BLaER1 treated with 17β-estradiol and CSF1 and Interleukin-3, amounts not matched to agents 10 nM and 100 nM (cell line): ENCODE results near the gene FAM227B.
"Not testable (repeated sequence)": the region's sequence is repeated elsewhere in the genome, so short reads cannot be mapped to it uniquely, and the experiment has no call there.

Experiments used
- H3K27ac ChIP-seq, 11 experiments: shearing (Covaris generic); formaldehyde crosslinking; 2 replicates each; pipeline ENCODE4 v1.8.1; 2022
- H3K27me3 ChIP-seq, 11 experiments: shearing (Covaris generic); formaldehyde crosslinking; 2 replicates each; pipeline ENCODE4 v1.8.1; 2022
- H3K36me3 ChIP-seq, 11 experiments: shearing (Covaris generic); formaldehyde crosslinking; 2 replicates each; pipeline ENCODE4 v1.8.1; 2022
- H3K4me1 ChIP-seq, 10 experiments: shearing (Covaris generic); formaldehyde crosslinking; 2 replicates each; pipeline ENCODE4 v1.8.1; 2022
- H3K4me2 ChIP-seq, 11 experiments: shearing (Covaris generic); formaldehyde crosslinking; 2 replicates each; pipeline ENCODE4 v1.8.1; 2022
- H3K4me3 ChIP-seq, 10 experiments: shearing (Covaris generic); formaldehyde crosslinking; 2 replicates each; pipeline ENCODE4 v1.8.1; 2022
- H3K9ac ChIP-seq, 11 experiments: shearing (Covaris generic); formaldehyde crosslinking; 2 replicates each; pipeline ENCODE4 v1.8.1; 2022
- H3K9me3 ChIP-seq, 11 experiments: shearing (Covaris generic); formaldehyde crosslinking; replicated peaks in 1 of 11; 2 replicates each; pipeline ENCODE4 v1.8.1; 2022
- H4K20me1 ChIP-seq, 11 experiments: shearing (Covaris generic); formaldehyde crosslinking; 2 replicates each; pipeline ENCODE4 v1.8.1; 2022
- Cebpa-rat ChIP-seq, 11 experiments: shearing (Covaris generic); IDR thresholded peaks; 2 replicates each; pipeline ENCODE4 v1.8.1; 2022

FAM227B gene

GRCh38 chr15:49621401-49621811 is 788 bp upstream of the FAM227B start:
- H4K20me1 ChIP-seq, result no peaks in the 10 kb centered on the region
- H3K9me3 ChIP-seq, result peaks cover 32 to 47% (median 37%) of the 10 kb centered on the region in 11 experiments
- no peaks in the 10 kb centered on the region for H3K27me3 ChIP-seq
- H3K36me3 ChIP-seq, result peaks cover 27 to 39% (median 34%) of the 10 kb centered on the region in 11 experiments
- no peak for TF ChIP-seq Cebpa-rat (IDR thresholded peaks at IDR 0.05)
- peak overlapping the region; percentile 88 to 94 (median 92) for H3K27ac ChIP-seq
- peaks cover 12 to 33% (median 21%) of the 10 kb centered on the region in 10 experiments for H3K4me1 ChIP-seq
- H3K9ac ChIP-seq, result peak overlapping the region; percentile 85 to 96 (median 93)
- H3K4me2 ChIP-seq, result peak overlapping the region; percentile 70 to 95 (median 88)
- H3K4me3 ChIP-seq, result peak overlapping the region; percentile 71 to 86 (median 78)

- Histone ChIP-seq H3K4me1 (peaks cover 12 to 33% (median 21%) of the 10 kb centered on the region in 10 experiments), H4K20me1 (no peaks in the 10 kb centered on the region), H3K4me2 (peak overlapping the region; percentile 63 to 83 (median 75)), H3K27ac (peak overlapping the region; percentile 70 to 94 (median 90)), H3K36me3 (peaks cover 15 to 31% (median 25%) of the 10 kb centered on the region in 11 experiments), H3K27me3 (no peaks in the 10 kb centered on the region), H3K9ac (peak overlapping the region; percentile 84 to 95 (median 93)), H3K9me3 (peaks cover 31 to 48% (median 38%) of the 10 kb centered on the region in 11 experiments), H3K4me3 (peak overlapping the region; percentile 71 to 86 (median 78))
- peak in 1 of 11 experiments; percentile 8; a peak in 1 of 22 replicates for TF ChIP-seq Cebpa-rat (IDR thresholded peaks at IDR 0.05)
These were observed 419 bp downstream of the FAM227B start for GRCh38 chr15:49620199-49620598.

GRCh38 chr15:49619226-49619625 is 1.4 kb downstream of the FAM227B start:
- TF ChIP-seq Cebpa-rat (IDR thresholded peaks at IDR 0.05), result no peak
- Histone ChIP-seq H3K4me1 (peaks cover 12 to 33% (median 21%) of the 10 kb centered on the region in 10 experiments), H3K27me3 (no peaks in the 10 kb centered on the region), H4K20me1 (no peaks in the 10 kb centered on the region), H3K36me3 (peaks cover 14 to 31% (median 23%) of the 10 kb centered on the region in 11 experiments; a peak in 21 of 22 replicates), H3K9ac (no peak overlapping the region), H3K4me3 (no peak overlapping the region), H3K4me2 (peak overlapping the region in 7 of 11 experiments; percentile 65 to 83 (median 75); a peak in 14 of 22 replicates), H3K27ac (peak overlapping the region in 5 of 11 experiments; percentile 86 to 94 (median 92); a peak in 5 of 22 replicates), H3K9me3 (peaks cover 32 to 48% (median 38%) of the 10 kb centered on the region in 11 experiments)

GRCh38 chr15:49612240-49612639 is 8.4 kb downstream of the FAM227B start:
- H3K4me3 ChIP-seq, result not testable (repeated sequence)
- H3K9me3 ChIP-seq, result peaks cover 34 to 48% (median 38%) of the 10 kb centered on the region in 11 experiments

GRCh38 chr15:49610157-49610918 is 10.3 kb downstream of the FAM227B start:
- no peak overlapping the region for H3K4me3 ChIP-seq
- no peaks in the 10 kb centered on the region for H3K4me1 ChIP-seq
- H3K4me2 ChIP-seq, result no peak overlapping the region
- H3K36me3 ChIP-seq, result peaks cover 0 to 23% (median 17%) of the 10 kb centered on the region in 11 experiments; a peak in 16 of 22 replicates
- no peak for TF ChIP-seq Cebpa-rat (IDR thresholded peaks at IDR 0.05)
- H3K9ac ChIP-seq, result no peak overlapping the region
- H4K20me1 ChIP-seq, result no peaks in the 10 kb centered on the region
- peaks cover 22 to 34% (median 29%) of the 10 kb centered on the region in 11 experiments for H3K9me3 ChIP-seq
- no peaks in the 10 kb centered on the region for H3K27me3 ChIP-seq
- H3K27ac ChIP-seq, result no peak overlapping the region

More at GRCh38 chr15:49612240-49612639, 8.4 kb downstream of the FAM227B start:
- H3K4me2 ChIP-seq, H4K20me1 ChIP-seq, H3K27ac ChIP-seq, H3K4me1 ChIP-seq, H3K27me3 ChIP-seq, H3K9ac ChIP-seq: not testable (repeated sequence)
- peaks cover 0 to 22% (median 16%) of the 10 kb centered on the region in 11 experiments; a peak in 16 of 22 replicates for H3K36me3 ChIP-seq

GRCh38 chr15:49606594-49606993 is 14.0 kb downstream of the FAM227B start:
- no peak overlapping the region for H3K27ac ChIP-seq
- H3K9ac ChIP-seq, result no peak overlapping the region
- H3K27me3 ChIP-seq, result no peaks in the 10 kb centered on the region; a peak in 1 of 22 replicates
- no peak overlapping the region for H3K4me3 ChIP-seq
- H3K4me2 ChIP-seq, result no peak overlapping the region
- TF ChIP-seq Cebpa-rat (IDR thresholded peaks at IDR 0.05), result no peak
- peaks cover 0 to 9% (median 0%) of the 10 kb centered on the region in 11 experiments; a peak in 4 of 22 replicates for H3K36me3 ChIP-seq
- H3K9me3 ChIP-seq, result peaks cover 13 to 30% (median 19%) of the 10 kb centered on the region in 11 experiments
- no peaks in the 10 kb centered on the region for H3K4me1 ChIP-seq
- H4K20me1 ChIP-seq, result no peaks in the 10 kb centered on the region

GRCh38 chr15:49605588-49605987 is 15.0 kb downstream of the FAM227B start:
- no peak for TF ChIP-seq Cebpa-rat (IDR thresholded peaks at IDR 0.05)
- Histone ChIP-seq H3K4me1 (no peaks in the 10 kb centered on the region), H3K4me2 (no peak overlapping the region)

GRCh38 chr15:49604625-49605409 is 15.8 kb downstream of the FAM227B start:
- H3K27me3 ChIP-seq, result no peaks in the 10 kb centered on the region; a peak in 1 of 22 replicates

More at GRCh38 chr15:49605588-49605987, 15.0 kb downstream of the FAM227B start:
- Histone ChIP-seq H3K4me3 (no peak overlapping the region), H3K27ac (no peak overlapping the region), H3K9me3 (peaks cover 18 to 40% (median 26%) of the 10 kb centered on the region in 11 experiments), H4K20me1 (no peaks in the 10 kb centered on the region), H3K9ac (no peak overlapping the region), H3K27me3 (no peaks in the 10 kb centered on the region; a peak in 1 of 22 replicates), H3K36me3 (peaks cover 0 to 9% (median 2%) of the 10 kb centered on the region in 11 experiments; a peak in 5 of 22 replicates)

GRCh38 chr15:49592829-49593316 is 27.7 kb downstream of the FAM227B start:
- H3K4me2 ChIP-seq, H3K36me3 ChIP-seq, H3K9ac ChIP-seq, H3K4me1 ChIP-seq, H3K4me3 ChIP-seq, H4K20me1 ChIP-seq, H3K27ac ChIP-seq, H3K27me3 ChIP-seq: not testable (repeated sequence)
- H3K9me3 ChIP-seq, result peaks cover 0 to 26% (median 11%) of the 10 kb centered on the region in 11 experiments; a peak in 14 of 22 replicates

More at GRCh38 chr15:49604625-49605409, 15.8 kb downstream of the FAM227B start:
- no peak overlapping the region for H3K9ac ChIP-seq
- no peak overlapping the region for H3K27ac ChIP-seq
- no peak for TF ChIP-seq Cebpa-rat (IDR thresholded peaks at IDR 0.05)
- peaks cover 26 to 47% (median 32%) of the 10 kb centered on the region in 11 experiments for H3K9me3 ChIP-seq
- peaks cover 0 to 9% (median 4%) of the 10 kb centered on the region in 11 experiments; a peak in 6 of 22 replicates for H3K36me3 ChIP-seq
- H3K4me3 ChIP-seq, result no peak overlapping the region
- no peaks in the 10 kb centered on the region for H4K20me1 ChIP-seq
- H3K4me2 ChIP-seq, result no peak overlapping the region
- H3K4me1 ChIP-seq, result no peaks in the 10 kb centered on the region
